Measurements from ENCODE around the gene IQCM. TPM values are rescaled to one million over a fixed set of nuclear protein-coding genes. Genes with fewer than 3 reads are reported as not detected.

IQCM gene
- total RNA-seq, 4 donors from 2014 or later: not detected

DNA sequence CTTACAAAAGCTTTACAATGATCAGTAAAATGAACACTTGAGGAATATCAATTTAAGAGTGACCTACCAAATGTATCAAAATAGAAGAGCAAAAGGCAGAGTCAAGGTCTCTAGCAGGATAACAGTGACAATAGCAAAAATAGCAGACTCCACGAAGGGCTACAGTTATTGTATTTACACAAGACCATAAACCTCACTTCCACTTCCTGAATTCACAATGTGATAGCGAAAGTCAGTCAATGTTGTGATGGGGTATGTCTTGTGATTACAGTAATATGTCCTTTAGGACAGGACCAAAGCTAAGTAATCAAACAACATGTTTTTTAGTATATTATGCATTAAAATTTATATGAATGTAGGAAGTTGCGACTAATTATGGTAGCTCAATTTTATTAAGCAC lies 139.6 kb downstream of the IQCM start:
- WGBS, 2 donors: 56 to 68% methylated on average over 3 of the region's 3 CpGs
- Histone ChIP-seq H3K27ac (no peak overlapping the region), H3K36me3 (no peaks in the 10 kb centered on the region), H3K9me3 (peaks cover 0 to 3% (median 0%) of the 10 kb centered on the region in 3 donors), H3K27me3 (no peaks in the 10 kb centered on the region), H3K4me1 (no peaks in the 10 kb centered on the region), H3K4me3 (no peak overlapping the region)
- DNase-seq: no peak
- TF ChIP-seq POLR2A (IDR thresholded peaks at IDR 0.05): no peak
- TF ChIP-seq, protein P1, sequence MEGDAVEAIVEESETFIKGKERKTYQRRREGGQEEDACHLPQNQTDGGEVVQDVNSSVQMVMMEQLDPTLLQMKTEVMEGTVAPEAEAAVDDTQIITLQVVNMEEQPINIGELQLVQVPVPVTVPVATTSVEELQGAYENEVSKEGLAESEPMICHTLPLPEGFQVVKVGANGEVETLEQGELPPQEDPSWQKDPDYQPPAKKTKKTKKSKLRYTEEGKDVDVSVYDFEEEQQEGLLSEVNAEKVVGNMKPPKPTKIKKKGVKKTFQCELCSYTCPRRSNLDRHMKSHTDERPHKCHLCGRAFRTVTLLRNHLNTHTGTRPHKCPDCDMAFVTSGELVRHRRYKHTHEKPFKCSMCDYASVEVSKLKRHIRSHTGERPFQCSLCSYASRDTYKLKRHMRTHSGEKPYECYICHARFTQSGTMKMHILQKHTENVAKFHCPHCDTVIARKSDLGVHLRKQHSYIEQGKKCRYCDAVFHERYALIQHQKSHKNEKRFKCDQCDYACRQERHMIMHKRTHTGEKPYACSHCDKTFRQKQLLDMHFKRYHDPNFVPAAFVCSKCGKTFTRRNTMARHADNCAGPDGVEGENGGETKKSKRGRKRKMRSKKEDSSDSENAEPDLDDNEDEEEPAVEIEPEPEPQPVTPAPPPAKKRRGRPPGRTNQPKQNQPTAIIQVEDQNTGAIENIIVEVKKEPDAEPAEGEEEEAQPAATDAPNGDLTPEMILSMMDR (IDR thresholded peaks at IDR 0.05): no peak
- intact Hi-C loops (cut with DNase I): no loop called here

DNA sequence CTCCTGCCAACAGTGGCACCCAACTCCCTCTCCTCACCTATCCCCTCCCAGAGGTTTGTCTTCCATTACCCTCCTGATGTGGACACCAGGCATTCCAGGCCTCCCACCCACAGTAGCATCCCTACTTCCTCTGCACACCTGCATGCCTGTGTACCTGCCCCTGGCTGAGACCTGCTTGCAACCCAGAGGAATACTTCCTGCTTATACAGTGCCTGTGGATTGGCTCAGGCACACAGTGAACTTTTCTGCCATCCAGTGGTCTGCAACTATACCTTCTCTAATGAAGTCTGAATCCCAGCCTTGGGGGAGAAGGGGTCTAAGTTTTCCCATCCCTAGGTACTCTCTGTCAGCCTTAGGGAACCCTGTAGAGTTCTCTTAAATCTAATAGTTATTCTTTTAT lies 169.9 kb downstream of the IQCM start:
- Histone ChIP-seq H3K4me1 (no peaks in the 10 kb centered on the region), H3K9me3 (no peaks in the 10 kb centered on the region), H3K36me3 (no peaks in the 10 kb centered on the region), H3K27me3 (no peaks in the 10 kb centered on the region), H3K4me3 (no peak overlapping the region), H3K27ac (no peak overlapping the region)
- no peak for DNase-seq
- intact Hi-C loops (cut with DNase I): no loop called here
- no peak for TF ChIP-seq POLR2A (IDR thresholded peaks at IDR 0.05)
- TF ChIP-seq, protein P1 (IDR thresholded peaks at IDR 0.05): no peak

DNA sequence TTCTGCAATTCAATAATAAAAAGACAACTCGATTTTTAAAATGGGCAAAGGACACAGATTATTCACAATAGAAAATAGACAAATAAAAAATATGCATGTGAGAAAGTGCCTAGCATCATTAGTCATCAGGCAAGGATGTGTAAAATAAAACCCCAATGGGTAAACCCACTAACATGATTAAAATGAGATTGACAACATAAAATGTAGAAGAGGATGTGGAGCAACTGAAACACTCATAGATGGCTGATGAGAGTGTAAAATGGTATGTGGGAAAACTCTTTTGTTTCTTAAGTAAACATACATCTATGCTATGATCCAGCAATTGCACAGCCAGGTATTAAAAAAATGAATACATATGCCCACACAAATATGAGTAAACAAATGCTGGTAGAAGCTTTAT lies 177.6 kb downstream of the IQCM start:
- intact Hi-C loops (cut with DNase I): no loop called here
- no peak overlapping the region for H3K27ac ChIP-seq
- H3K9me3 ChIP-seq: no peaks in the 10 kb centered on the region
- WGBS, 2 donors: 30 to 48% methylated on average over 1 of the region's 1 CpG
- DNase-seq: no peak
- H3K27me3 ChIP-seq: no peaks in the 10 kb centered on the region
- no peak overlapping the region for H3K4me3 ChIP-seq
- no peaks in the 10 kb centered on the region for H3K4me1 ChIP-seq
- no peaks in the 10 kb centered on the region for H3K36me3 ChIP-seq
- TF ChIP-seq, protein P1 (IDR thresholded peaks at IDR 0.05): no peak
- no peak for TF ChIP-seq POLR2A (IDR thresholded peaks at IDR 0.05)

DNA sequence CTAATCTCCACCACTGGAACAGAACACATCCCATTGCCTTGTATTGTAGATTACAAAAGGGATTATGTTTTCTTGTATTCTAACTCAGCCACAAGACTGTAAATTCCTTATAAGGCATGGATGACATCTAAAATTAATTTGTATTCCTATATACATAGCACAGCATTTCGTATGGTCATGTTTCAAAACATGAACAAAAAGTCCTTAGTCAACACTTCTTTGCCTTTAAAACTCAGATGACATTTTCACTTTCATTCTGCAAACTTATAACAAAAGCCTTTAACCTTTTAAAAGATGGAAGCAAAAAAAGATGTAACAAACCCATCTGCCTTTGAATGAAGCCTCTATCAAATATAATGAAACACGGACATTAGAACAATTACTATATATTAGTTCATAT lies 181.3 kb downstream of the IQCM start:
- Histone ChIP-seq H3K27ac (no peak overlapping the region), H3K9me3 (no peaks in the 10 kb centered on the region), H3K4me1 (no peaks in the 10 kb centered on the region), H3K27me3 (no peaks in the 10 kb centered on the region), H3K4me3 (no peak overlapping the region), H3K36me3 (no peaks in the 10 kb centered on the region)
- 43 to 55% methylated on average over 2 of the region's 2 CpGs for WGBS, 2 donors
- no peak for DNase-seq
- intact Hi-C loops (cut with DNase I): no loop called here
- TF ChIP-seq POLR2A (IDR thresholded peaks at IDR 0.05): no peak
- TF ChIP-seq, protein P1 (IDR thresholded peaks at IDR 0.05): no peak

DNA sequence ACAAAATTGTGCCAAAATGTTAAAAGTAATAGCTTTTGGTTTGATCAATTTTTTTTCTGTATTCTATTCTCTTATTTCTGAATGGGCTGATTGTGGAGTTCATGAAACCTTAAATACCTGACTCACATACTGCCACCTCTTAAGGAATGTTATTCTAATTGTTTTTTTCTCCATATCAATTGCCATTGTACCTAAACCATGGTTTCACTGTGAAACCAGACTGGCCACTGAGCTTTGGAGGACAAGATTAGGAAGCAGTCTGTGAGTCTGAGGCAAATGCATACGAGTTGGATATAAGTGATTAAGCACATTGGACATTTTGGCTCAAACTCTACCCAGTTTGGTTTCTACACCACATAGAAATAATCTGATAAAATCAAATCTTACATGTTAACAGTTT lies 184.0 kb downstream of the IQCM start:
- WGBS, 2 donors: 45 to 48% methylated on average over 1 of the region's 1 CpG
- H3K27ac ChIP-seq: no peak overlapping the region
- no peaks in the 10 kb centered on the region for H3K27me3 ChIP-seq
- TF ChIP-seq POLR2A (IDR thresholded peaks at IDR 0.05): no peak
- TF ChIP-seq, protein P1 (IDR thresholded peaks at IDR 0.05): no peak
- no peak overlapping the region for H3K4me3 ChIP-seq
- no peaks in the 10 kb centered on the region for H3K4me1 ChIP-seq
- no peaks in the 10 kb centered on the region for H3K9me3 ChIP-seq
- DNase-seq: no peak
- H3K36me3 ChIP-seq: no peaks in the 10 kb centered on the region
- intact Hi-C loops (cut with DNase I): no loop called here

All from esophagus squamous epithelium (tissue), 5 donors.